ENCODE results near the gene XPO6.
"Not testable (repeated sequence)": the region's sequence is repeated elsewhere in the genome, so short reads cannot be mapped to it uniquely, and the experiment has no call there.

Gene XPO6

GRCh38 chr16:28117168-28117565 is 94.6 kb downstream of the XPO6 start:
- DNase-seq (ENCODE audit: low read depth) = no peak
- TF ChIP-seq MYC (IDR thresholded peaks at IDR 0.05; ENCODE audit: low read depth, low read length) (no peak), CTCF (IDR thresholded peaks at IDR 0.05; ENCODE audit: low read depth, low read length) (no peak), MAX (IDR thresholded peaks at IDR 0.05; ENCODE audit: low read depth, low read length) (no peak), POLR2A (IDR thresholded peaks at IDR 0.05; ENCODE audit: extremely low read depth, insufficient read length) (no peak)
- no peak overlapping the region for H3K4me3 ChIP-seq (ENCODE audit: low read depth, low read length)

- H3K4me3 ChIP-seq (ENCODE audit: low read depth, low read length); DNase-seq (ENCODE audit: low read depth): not testable (repeated sequence)
Measured at GRCh38 chr16:28115866-28116265, 95.9 kb downstream of the XPO6 start.

- no peak for DNase-seq (ENCODE audit: low read depth)
- TF ChIP-seq CTCF (IDR thresholded peaks at IDR 0.05; ENCODE audit: low read depth, low read length) (no peak), POLR2A (IDR thresholded peaks at IDR 0.05; ENCODE audit: extremely low read depth, insufficient read length) (no peak), MYC (IDR thresholded peaks at IDR 0.05; ENCODE audit: low read depth, low read length) (no peak)
- no peak overlapping the region for H3K4me3 ChIP-seq (ENCODE audit: low read depth, low read length)
Measured at GRCh38 chr16:28112908-28113307, 98.9 kb downstream of the XPO6 start.

- no peak for TF ChIP-seq CTCF (IDR thresholded peaks at IDR 0.05; ENCODE audit: low read depth, low read length)
- no peak for TF ChIP-seq MYC (IDR thresholded peaks at IDR 0.05; ENCODE audit: low read depth, low read length)
- no peak for TF ChIP-seq POLR2A (IDR thresholded peaks at IDR 0.05; ENCODE audit: extremely low read depth, insufficient read length)
- TF ChIP-seq MAX (IDR thresholded peaks at IDR 0.05; ENCODE audit: low read depth, low read length) = no peak
- no peak overlapping the region for H3K4me3 ChIP-seq (ENCODE audit: low read depth, low read length)
- DNase-seq (ENCODE audit: low read depth) = no peak
Measured at GRCh38 chr16:28110977-28111376, 100.8 kb downstream of the XPO6 start.

GRCh38 chr16:28110479-28110878 is 101.3 kb downstream of the XPO6 start:
- no peak overlapping the region for H3K4me3 ChIP-seq (ENCODE audit: low read depth, low read length)
- DNase-seq (ENCODE audit: low read depth) = no peak
- TF ChIP-seq MAX (IDR thresholded peaks at IDR 0.05; ENCODE audit: low read depth, low read length) = no peak
- TF ChIP-seq POLR2A (IDR thresholded peaks at IDR 0.05; ENCODE audit: extremely low read depth, insufficient read length) = no peak
- no peak for TF ChIP-seq CTCF (IDR thresholded peaks at IDR 0.05; ENCODE audit: low read depth, low read length)
- TF ChIP-seq MYC (IDR thresholded peaks at IDR 0.05; ENCODE audit: low read depth, low read length) = no peak

GRCh38 chr16:28110074-28110473 is 101.7 kb downstream of the XPO6 start:
- DNase-seq (ENCODE audit: low read depth) = no peak
- no peak overlapping the region for H3K4me3 ChIP-seq (ENCODE audit: low read depth, low read length)

More at GRCh38 chr16:28110074-28110473, 101.7 kb downstream of the XPO6 start:
- TF ChIP-seq MYC (IDR thresholded peaks at IDR 0.05; ENCODE audit: low read depth, low read length) (no peak), POLR2A (IDR thresholded peaks at IDR 0.05; ENCODE audit: extremely low read depth, insufficient read length) (no peak), CTCF (IDR thresholded peaks at IDR 0.05; ENCODE audit: low read depth, low read length) (no peak), MAX (IDR thresholded peaks at IDR 0.05; ENCODE audit: low read depth, low read length) (no peak)
